GM12892 (cell line): Measurements from ENCODE around the gene SAMD1.

Experiments
- POLR2A ChIP-seq: IDR thresholded peaks from 2 replicates; pipeline ENCODE4 v1.6.1; 2011; ENCODE audit warnings: low read depth, low read length, control low read depth
- POLR2AphosphoS5 ChIP-seq: IDR thresholded peaks from 2 replicates; pipeline ENCODE4 v1.6.1; 2011; ENCODE audit warnings: low read depth, low read length, control low read depth

DNA sequence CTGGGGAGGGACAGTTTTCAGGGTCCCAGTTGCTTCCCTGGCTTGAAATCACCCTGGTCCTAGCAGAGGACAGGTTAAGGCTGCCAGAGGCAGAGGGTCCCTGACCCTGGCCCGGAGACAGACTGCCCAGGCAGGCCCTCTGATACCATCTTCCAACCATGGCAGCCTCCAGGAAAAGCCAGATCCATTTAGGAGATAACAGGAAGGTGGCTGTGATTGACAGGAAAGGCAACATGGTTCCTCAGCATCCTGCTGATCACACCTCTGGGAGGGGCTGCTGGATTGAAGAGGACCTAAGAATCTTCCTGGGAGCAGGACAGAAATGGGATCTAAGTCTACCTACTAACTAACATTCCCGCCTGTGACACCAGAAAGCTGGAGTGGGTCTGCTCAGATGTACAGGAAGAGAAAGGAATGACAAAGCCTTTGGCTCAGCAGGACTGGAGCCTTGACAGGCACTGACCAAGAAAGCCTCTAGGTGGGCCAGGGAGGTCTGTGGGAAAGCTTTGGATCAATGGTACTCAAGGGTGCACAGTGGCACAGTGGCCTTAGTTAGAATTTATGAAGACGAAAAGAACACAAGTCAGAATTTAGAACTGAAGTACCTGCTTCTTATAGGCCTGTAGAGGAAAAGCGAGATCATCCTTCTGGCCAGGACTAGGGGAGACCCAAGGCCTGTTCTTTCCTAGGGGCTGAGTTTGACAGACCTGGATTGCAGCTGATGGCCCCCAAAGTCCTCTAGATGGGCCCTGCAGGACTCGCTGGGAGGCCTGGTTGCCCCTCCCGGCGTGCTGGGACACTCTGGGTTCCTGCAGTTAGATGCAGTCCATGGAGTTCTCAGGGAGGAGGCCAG, 29.3 kb upstream of the SAMD1 start:
- TF ChIP-seq POLR2A: no peak
- no peak for TF ChIP-seq POLR2AphosphoS5
